HG02610 (cell line): ENCODE measurements around the gene TTC7B.
"Not testable (repeated sequence)": the region's sequence is repeated elsewhere in the genome, so short reads cannot be mapped to it uniquely, and the experiment has no call there.

Experiments
- ATAC-seq: cut with Tn5 transposase; IDR thresholded peaks from one replicate; pipeline ENCODE4 v1.9.1; 2021; ENCODE audit warnings: mild to moderate bottlenecking, moderate library complexity; ENCODE audit not compliant: unreplicated experiment

Gene TTC7B

DNA sequence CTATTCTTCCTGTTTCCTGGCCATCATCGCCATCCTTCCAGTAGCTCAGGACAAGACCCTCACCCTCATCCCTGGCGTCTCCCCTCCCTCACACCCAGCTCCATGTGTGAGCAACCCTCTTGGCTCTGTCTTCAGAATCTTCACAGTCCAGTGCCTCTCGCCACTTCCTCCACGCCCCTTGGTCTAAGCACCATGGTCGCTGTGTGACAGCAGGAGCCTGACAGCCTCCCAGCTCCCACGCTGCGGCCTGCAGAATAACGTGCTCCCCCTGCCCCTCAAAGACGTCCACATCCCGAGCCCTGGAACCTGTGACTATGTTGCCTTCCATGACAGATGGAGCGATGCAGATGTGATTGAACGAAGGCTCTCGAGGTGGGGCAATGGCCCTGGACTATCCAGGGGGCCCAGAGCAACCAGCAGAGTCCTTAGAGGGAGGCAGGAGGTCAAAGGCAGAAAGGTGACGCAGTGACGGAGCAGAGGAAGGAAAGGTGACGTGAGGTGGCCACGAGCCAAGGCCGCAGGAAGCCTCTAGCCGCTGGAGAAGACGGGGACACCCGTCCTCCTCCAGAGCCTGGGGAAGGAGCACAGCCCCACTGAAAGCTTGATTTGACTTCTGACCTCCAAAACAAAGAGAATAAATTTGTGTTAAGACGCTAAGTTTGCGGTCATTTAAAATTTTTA is 279.6 kb downstream of the TTC7B start:
- no peak for ATAC-seq

DNA sequence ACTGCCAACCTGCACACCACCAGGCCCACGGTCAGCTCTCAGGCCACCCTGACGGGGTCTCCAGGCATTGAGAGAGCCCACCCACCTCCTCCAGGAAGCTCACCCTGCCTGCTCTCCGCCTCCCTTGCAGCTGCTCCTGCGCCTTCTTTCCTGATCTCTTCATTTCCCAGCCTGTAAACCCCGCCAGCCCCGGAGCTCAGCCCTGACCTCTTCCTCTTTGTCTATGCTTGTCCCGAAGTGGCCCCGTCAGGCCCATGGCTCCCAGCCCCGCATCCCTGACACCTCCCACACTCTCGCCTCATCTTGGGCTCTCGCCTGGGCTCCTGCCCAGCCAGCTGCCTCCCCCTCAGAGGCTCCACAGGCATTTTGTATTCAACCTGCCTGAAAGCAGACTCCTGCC is 280.1 kb downstream of the TTC7B start:
- ATAC-seq = no peak

DNA sequence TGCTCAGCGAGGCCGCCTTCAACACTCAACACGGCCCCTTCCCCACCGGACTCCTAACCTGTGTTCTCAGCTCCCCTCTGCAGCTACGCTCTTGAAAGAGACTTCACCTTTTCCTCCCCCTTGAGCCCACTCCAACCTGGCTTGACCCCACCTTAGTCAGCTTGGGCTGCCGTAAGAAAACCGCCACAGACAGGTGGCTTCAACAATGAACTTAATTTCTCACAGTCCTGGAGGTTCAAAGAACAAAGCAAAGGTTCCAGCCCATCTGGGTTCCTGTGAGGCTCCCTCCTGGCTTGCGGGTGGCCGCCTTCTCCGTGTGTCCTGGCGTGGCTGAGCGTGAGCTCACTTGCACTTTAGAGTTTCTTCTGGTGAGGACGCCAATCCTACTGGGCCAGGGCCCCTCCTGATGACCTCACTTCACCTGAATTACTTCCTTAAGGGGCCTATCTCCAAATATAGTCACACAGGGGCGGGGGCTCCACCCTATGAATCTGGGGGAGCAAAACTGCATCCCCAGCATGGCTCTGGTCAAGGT is 280.6 kb downstream of the TTC7B start:
- ATAC-seq = no peak

DNA sequence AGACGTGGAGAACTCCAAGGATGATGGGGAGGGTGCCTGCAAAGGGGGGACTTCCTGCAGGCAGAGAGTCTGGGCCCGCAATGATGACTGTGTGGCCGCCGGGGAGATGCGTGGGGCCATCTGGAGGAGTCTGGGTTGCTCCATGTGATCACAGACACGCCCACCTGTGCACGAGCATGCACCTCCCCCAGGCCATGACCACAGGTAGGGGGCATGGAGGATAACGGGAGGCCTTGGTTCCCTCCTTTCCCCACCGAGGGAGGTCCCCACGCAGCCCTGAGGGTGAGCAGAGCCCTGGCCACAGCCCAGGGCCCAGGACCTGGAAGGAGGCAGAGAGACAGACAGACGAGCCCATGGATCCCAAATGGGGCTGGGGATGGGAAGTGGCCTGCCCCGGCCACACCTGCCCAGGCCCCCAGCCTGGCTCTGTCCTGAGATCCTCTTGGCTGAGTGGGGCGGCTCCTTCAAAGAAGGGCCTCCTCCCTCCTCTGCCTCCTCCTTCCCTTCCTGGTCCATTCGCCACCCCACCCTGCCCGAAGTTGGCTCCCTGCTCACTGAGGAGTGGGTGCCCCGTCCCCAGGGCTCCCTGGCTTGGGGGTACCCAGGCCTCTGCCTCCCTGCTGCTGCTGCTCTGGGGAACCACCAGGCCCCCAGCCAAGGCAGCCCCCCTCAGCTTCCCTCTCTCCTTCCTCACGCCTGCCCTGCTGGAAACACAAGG is 281.2 kb downstream of the TTC7B start:
- no peak for ATAC-seq

DNA sequence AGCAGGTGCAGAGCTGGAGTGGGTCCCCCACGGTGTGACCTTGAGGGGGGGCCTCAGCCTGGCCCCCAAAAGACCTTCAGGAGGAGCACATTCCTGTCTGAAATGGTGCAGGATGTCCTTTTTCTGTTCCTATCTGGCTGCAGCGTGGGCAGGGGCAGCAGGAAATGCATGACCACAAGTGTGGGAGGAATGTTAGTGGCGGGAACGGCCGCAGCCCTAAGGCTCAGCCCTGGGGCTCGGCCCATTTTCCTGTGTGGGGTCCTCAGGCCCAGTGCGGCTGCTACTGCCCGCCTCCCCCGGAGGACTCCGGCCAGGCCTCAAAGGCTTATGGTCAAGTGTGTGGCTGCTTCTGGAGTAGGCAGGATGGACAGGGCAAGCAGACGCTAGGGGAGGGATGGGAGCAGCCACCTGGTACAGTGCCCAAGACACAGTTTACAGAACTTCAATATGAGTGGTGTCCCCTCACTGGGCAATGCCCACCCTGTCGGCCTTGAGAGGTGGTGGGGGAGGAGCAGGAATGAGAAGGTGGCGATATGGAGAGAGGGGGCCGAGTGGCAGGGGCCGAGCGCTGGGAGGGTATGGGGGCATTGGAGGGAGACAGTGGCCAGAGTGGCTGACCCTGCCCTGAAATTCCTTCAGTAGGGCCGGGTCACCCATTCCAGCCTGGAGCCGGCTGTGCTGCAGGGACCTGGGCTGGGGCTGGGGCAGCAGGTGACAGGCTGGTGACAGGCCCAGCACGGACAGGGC is 282.0 kb downstream of the TTC7B start:
- ATAC-seq = no peak

DNA sequence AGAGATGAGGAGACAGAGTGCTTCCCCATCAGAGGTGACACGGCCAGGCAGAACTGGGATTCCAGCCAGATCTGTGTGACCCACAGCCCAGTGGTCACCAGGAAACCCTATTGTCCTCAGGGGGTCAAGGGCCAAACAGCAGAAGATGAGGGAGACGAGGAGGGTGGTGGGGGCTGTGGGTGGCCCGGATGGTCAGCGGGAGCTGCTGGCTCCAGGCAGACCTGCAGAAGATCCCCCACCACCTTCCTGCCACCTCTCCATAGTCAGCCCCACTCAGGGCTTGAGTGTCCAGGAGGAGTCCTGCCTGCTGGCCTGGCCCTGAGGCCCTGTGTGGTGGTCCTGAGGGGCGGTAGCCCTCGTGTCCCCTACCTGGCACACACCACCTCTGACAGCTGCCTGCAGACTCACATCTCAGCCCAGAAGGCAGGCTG is 282.6 kb downstream of the TTC7B start:
- ATAC-seq = no peak

DNA sequence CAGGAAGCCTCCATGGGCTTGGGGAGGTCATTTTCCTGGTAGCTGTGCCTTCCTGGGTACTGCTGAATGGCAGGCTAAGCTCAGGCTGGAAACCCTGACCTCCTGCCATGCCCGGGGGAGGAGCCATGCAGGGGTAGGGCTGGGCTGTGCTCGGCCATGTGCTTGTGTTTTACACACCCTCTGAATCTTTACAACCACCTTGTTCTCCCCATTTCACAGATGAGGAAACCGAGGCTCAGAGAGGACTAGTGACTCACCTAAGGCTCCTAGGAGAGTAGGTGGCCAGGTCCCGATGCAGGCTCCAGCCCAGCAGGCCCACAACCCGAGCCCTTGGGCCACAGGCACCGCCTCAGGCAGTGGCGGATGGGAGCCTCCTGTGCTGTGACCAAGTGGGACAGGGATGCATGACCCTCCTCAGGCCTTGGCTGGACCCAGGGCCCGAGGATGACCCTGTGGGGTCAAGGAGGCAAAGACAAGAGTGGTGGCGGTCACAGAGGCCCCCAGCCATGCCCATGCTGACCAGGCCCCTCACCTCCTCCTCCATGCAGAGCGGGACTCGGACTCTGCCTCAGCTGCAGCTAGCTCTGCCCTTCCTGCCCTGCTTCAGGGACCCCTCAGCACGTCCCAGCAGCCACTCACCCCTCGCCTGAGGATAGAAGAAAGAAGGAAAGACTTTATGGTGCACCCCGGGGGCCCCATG is 283.3 kb downstream of the TTC7B start:
- no peak for ATAC-seq

DNA sequence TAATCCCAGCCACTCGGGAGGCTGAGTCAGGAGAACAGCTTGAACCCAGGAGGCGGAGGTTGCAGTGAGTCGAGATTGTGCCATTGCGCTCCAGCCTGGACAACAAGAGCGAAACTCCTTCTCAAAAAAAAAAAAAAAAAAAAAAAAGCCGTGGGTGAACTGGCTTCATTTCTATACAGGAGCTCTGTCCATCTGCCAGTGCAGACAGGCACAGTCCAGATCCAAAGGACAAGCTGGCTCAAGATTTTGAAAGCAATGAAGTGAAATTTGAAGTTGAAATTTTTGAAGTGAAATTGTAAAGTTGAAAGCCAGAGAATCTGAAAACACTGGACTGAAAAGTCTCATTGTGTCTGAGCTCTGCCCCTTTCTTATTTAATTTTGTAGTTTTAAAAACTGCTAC is 284.7 kb downstream of the TTC7B start:
- no peak for ATAC-seq

DNA sequence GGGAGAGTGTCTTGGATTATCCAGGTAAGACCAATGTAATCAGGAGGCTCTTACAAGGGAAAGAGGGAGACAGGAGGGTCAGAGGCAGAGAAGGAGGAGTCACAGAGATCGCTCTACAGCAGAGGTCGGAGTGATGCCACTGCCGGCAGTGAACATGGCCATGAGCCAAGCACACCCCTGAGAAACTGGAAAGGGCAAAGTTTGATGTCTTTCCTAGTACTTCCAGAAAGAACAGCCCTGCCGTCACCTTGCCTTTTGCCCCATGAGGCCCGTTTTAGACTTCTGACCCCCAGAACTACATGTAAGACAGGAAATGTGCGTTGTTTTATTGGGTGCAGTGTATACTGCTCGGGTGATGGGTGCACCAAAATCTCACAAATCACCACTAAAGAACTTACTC is 285.7 kb downstream of the TTC7B start:
- no peak for ATAC-seq

DNA sequence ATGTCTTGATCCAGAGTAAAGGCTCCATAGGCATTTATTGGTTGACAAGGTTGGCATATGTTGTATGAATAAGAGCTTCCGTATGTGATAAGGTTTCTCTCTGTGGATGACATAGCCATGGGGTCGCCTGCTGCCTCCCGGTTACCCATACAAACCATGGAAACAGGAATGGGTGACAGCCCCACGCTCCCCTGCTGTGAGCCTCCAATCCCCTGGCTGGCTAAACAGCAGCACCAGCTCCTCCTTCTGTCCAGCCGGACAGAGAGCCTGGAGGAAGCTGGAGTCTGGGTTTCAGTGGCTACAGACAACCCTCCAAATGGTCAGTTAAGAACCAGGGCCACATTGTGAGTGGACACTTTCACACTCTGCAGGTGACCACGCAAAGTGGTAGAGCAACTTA is 288.3 kb downstream of the TTC7B start:
- no peak for ATAC-seq

DNA sequence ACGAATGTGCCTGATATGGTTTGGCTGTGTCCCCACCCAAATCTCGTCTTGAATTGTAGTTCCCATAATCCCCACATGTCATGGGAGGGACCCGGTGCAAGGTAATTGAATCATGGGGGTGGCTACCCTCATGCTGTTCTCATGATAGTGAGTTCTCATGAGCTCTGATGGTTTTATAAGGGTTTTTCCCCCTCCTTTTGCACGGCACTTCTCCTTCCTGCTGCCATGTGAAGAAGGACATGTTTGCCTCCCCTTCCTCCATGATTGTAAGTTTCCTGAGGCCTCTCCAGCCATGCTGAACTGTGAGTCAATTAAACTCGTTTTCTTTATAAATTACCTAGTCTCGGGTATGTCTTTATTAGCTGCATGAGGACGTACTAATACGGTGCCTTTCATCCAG is 289.7 kb downstream of the TTC7B start:
- not testable (repeated sequence) for ATAC-seq

DNA sequence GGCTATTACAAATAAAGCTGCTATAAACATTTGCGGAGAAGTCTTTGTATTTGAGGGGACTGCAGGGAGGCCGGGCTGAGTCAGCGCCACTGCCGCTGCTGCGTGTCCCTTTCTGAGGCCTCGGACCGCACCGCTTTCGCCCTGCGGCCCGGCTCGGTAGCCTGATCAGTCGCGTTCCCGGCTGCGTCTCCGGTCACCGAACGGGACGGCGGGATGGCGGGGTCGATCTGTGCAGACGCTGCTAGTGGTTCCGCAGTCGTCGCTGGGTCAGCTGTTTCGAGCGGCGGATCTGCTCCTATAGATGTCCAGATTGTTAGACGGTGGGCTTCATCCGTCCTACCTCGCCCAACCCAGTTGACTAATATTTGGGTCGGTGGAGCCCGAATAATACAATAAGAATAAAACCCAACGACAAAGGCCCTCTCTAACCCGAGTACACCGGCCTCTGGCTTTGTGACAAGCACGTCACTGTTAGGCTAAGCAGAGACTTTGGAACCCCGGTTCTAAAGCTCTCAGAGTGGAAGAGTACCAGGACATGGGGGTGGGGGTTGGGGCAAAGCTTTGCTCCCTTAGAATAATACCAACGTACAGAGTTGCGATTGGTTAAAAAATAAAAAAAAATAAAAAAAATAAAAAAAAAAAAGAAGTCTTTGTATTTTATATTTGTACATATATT is 290.7 kb downstream of the TTC7B start:
- not testable (repeated sequence) for ATAC-seq

DNA sequence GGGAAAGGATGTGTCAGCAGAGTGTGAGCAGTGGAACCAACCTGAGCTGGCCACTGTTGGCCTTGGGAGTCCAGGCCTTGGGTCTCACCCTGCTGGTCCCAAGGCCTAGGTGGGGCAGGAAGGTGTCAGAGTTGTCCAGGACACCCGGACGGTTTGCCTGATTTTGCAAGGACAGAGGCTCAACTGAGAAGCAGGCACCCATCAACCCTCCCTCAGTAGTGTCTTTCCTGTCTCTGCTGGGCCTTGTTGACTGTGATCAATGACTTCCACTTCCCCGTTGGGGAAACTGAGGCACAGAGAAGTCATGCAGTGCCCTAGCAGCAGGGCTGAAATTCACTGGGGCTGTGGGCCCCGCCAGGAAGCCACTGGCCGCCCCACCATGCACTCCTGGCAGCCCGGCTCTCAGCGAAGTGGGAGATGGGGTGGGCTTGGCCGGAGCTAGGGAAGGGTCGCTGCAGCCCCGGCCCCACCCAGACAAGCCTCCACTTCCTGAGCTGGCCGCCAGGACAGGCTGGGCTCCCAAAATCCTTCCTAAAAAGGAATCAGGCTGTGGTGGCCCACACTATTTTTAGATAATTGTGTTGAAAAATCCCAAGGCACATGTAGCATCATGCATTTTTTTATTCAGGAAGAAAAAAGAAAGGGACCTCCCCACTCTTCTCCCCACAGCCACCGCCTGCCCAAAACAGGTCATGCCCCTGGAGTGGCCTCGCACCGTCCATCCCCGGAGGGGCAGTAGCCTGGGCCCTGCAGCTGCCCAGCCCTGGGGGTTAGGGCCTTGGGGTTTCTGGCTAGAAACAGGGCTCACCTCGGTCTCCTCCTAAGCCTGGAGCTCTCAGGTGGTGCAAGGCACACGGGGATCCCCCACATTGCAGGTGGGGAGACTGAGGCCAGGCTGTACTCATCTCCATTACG is 292.0 kb downstream of the TTC7B start:
- ATAC-seq = no peak

DNA sequence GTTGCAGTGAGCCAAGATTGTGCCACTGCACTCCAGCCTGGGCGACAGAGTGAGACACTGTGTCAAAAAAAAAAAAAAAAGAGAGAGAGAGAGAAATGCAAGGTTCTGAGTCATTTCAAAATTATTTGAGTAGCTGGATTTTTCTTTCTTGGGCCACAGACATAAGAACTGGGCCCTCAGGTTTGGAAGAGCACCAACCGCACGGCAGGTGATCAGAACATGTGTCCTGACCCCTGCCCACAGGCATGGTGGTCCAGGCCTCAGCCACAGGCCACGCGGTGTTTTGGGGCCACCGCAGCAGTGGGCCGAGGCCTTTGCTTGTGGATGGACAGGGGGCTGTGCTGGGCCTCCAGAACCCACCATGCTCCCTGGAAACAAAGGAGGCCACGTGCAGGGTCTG is 292.7 kb downstream of the TTC7B start:
- ATAC-seq = no peak

DNA sequence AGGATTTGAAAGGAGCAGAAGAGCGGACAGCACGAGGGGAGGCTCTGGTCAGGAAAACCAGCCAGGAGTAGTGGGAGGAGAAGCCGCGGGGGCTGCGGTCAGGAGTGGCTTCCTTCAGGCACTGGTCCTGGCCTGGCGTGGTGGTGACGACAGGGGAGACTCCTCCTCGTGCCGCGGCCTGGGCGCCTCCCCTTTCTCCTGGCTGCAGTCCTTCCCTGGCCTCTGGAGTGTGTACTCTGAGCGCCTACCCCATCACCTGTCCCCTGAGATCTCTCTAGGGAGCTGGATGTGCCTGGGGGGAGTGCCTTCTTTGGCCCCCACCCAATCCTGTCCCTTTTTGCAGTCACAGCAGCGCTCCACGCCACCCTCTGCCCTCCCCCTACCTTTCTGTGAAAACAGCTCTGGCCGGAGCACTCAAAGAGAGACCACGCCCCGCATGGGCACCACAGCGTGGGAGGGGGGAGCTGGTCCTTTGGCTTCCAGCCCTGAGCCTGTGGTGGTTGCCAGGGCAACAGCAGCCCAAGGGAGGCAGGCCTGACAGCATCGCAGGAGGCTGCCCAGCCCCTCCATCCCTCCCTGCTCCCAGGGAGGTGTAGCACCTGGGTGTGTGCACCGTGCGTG is 293.5 kb downstream of the TTC7B start:
- ATAC-seq = no peak

DNA sequence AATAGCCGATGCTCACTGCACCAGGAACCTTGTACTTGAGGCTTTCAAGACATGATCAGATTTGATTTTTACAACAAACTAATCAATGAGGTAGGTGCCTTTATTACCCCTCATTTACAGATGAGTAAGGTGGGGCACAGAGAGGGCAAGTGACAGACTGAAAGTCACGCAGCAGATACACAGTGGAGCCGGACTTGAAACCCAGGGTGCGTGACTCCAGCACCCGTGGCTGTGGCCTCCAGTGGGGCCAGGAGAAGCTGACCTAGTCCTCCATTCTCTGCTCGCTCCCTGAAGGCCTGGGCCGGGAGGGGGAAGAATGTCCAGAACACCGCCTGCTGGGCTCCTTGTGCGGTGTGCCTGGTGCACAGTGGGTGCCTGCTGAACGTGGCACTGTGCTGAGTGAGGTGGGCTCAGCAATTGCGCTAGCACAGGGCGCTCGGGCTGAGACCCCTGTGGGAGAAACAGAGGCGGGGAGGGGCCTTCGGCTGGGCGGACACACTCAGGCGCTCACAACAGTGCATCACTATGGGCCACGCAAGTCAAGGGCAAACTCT is 294.2 kb downstream of the TTC7B start:
- ATAC-seq = no peak

DNA sequence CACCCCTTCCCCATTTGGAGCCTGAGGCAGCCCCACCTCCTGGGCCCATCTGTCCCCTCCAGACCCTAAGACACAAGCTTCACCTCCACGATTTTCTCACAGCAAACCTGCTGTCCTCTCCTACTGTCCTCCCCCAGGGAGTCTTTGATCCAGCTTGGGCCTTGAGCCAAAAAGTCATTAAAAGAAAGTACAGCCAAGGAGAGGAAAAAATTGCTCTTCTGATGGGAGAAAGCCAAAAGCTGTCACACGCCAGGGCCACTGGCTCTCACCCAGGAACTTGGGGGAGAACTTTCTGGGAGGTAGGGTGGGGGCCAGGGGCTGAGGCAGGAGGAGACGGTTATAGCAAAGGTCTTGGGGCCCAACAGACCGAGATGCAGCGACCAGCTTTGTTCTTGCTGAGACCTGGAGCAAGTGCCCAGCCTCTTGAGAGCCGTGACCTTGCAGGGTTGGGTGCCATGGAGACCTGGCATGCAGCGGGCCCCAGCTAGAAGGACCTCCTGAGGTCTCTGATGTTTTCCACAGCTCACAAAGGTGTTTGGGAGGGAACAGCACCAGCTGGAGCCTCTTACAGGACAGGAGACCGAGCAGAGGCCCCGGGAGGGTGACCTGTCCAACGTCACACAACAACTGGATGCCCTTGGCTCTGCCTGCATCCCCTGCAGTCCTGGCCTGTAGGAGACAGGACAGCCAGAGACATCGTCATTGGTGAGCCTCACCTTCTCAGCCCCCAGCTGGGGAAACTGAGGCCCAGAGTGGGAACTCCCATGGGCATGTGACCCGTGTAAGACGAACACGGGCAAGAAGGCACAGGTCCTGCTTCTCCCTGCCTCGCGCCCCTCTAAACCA is 294.9 kb downstream of the TTC7B start:
- no peak for ATAC-seq

DNA sequence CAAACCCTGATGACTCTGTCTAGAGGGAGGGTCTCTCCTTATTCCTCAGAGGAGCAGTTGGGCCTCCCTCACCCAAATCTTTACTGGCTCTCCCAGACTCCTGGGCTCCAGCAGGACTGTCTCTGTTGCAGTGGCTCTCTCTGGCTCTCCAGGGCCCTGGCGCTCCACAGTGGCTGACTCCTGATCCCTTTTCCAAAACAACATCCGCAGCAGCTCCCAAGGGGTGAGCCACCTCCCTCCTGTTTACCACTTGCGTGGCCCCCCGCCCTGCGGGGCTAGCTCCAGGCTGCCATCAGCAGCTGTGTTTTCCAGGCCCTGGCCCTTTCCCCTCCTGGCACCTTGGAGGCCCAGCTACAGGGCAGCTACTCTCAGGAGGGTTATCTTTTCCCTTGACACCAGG is 295.9 kb downstream of the TTC7B start:
- ATAC-seq = no peak
